Hippocampal formation (tissue), 2 donors: ENCODE results near the gene FGD6.
A peak's percentile ranks its signal among the peaks of the same experiment; 100 is the strongest.

Source experiments
- DNase-seq, 2 donors: peaks; one replicate each; lab custom pipeline; 2025; lab: John Stamatoyannopoulos, UW

Gene FGD6

GRCh38 chr12:95085612-95086011 is 131.7 kb downstream of the FGD6 start:
- no peak for DNase-seq

- DNase-seq = no peak
These were observed 133.3 kb downstream of the FGD6 start for GRCh38 chr12:95083938-95084337.

- no peak for DNase-seq
These were observed 133.8 kb downstream of the FGD6 start for GRCh38 chr12:95083471-95083870.

- no peak for DNase-seq
These were observed 139.9 kb downstream of the FGD6 start for GRCh38 chr12:95077341-95077740.

DNA sequence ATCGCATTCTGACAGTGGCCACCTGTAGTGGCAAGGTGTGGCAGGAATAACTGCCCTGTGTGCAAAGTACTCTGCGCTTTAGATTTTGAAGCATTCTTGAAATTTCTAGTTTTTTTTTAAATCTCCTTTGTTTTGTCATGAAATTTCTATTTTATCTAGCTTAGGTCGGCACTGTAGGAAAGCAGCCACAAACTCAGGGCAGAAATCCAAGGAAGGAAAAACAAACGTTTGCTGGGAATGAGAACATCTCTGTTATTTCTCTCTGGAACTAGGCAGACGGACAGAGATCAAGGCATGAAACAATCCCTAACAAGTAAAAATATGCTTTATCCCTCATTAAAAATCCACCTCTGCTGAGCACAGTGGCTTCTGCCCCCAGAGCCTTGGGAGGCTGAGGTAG is 142.5 kb downstream of the FGD6 start:
- no peak for DNase-seq

- no peak for DNase-seq
These were observed 143.4 kb downstream of the FGD6 start for GRCh38 chr12:95073698-95074520.

- DNase-seq = peak; percentile 84 to 91
These were observed 144.2 kb downstream of the FGD6 start, which contains the start of gene NR2C1 for GRCh38 chr12:95072900-95073697. TSS of gene NR2C1 (minus strand) at chr12:95073618. CDS start at chr12:95067384, 6,234 bp downstream.

DNA sequence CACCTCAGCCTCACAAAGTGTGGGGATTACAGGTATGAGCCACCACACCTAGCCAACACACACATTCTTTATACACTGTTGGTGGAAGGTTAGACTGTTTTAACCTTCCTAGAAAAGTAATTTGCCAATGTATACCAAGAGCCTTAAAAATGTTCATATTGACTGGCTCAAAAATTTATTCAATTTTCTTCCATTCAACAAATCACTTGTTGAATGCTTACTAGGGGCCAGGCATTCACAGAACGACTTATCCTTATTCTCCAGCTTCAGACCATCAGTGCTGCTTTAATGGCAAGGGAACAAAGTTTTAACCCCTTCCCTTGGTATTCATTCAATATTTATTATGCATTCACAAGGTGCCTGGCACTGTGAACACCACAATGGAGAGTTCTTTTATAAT is 146.9 kb downstream of the FGD6 start:
- DNase-seq = no peak

DNA sequence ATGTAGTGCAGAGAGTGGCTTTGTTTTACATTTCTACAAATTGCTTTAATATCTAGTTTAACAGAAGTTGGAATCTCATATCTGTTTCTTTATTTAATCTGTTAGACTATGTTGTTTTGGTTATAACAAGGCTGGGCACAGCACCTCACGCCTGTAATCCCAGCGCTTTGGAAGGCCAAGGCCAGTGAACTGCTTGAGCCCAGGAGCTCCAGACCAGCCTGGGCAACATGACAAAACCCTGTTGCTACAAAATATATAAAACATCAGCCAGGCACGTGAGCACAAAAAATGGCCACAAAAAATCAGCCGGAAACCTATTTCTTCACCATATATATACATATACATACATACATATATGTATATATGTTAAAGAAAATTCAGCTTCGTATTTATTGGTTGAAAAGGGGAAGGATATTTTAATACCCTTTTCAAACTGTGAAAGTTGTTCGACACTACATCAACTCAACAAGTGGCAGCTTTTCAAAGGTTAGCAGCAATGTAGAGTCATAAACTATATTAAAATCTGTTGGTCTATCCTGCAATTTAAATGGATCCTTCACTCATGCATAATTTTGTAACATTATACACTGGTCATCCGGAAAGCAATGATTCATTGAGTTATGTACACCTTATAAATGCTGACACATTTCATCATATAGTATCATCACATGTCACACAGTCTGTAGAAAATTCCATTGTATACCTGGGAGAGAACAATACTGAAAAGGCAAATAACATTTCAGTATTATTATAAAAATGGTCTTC is 151.0 kb downstream of the FGD6 start:
- DNase-seq = no peak

GRCh38 chr12:95060951-95061350 is 156.3 kb downstream of the FGD6 start:
- DNase-seq = no peak

- no peak for DNase-seq
These were observed 157.3 kb downstream of the FGD6 start for GRCh38 chr12:95059984-95060383.

GRCh38 chr12:95057424-95057823 is 159.8 kb downstream of the FGD6 start:
- DNase-seq = no peak

DNA sequence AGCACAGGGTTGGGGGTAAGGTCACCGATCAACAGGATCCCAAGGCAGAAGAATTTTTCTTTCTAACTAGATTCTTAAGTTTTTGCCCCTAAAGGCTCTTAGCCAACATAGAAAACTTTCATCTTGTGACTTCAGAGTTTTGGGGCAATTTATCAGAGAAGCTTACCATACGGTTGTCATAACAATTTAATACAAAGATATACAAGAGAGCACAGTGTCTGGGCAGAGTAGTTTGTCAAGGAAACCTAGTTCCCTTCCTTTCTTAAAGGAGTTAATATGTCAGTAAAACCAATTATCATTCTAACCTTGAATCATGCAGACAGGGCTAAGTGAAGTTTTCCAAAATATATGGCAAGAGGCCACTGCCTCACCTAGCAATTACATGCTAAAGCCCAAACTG is 162.2 kb downstream of the FGD6 start:
- DNase-seq = no peak

DNA sequence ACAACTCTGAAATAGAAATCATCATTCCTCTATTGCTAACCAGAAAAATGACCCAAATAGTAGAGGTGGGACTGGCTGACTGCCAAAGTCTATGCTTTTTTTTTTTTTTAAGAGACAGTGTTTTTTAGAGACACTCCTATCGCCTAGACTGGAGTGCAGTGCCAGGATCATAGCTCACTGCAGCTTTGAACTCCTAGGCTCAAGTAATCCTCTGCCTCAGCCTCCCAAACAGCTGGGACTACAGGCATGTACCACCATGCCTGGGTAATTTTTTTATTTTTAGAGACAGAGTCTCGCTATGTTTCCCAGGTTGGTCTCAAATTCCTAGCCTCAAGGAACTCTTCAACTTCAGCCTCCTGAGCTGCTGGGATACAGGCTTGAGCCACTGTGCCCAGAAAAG is 163.1 kb downstream of the FGD6 start:
- no peak for DNase-seq

GRCh38 chr12:95051241-95051640 is 166.0 kb downstream of the FGD6 start:
- no peak for DNase-seq

DNA sequence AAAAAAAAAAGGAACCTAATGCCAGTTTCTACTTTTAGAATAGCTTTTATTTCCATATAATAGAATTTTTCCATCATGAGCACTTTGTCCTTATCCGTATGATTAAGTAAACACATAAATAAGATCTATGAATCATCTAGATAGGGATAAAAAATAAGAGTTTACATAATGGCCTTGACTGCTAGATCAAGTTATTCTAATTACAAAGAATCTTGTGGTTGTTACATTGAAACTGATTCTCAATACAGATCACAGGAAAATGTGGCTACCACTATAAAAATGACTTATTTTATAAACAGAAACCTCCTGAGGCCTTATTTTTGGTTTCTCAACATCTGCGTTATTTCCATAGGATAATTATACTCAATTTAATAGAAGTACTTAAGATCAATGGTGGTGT is 179.4 kb downstream of the FGD6 start:
- no peak for DNase-seq

DNA sequence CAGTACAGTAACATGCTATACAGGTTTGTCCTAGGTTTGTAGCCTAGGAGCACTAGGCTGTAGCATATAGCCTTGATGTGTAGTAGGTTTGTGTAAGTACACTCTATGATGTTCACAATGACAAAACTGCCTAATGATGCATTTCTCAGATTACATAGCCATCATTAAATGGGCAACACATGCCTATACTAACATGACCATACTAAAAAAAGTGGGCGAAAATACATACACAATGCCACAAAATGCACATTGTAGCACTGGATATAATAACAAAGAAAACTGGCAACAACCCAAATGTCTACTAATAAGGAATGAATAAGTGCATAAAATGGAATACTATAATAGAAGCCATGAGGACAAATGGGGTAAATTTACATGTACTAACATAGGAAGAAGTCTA is 182.5 kb downstream of the FGD6 start:
- no peak for DNase-seq
